Epithelial cell of proximal tubule (primary cell): ENCODE results near the gene PXK. TPM values are rescaled to one million over a fixed set of nuclear protein-coding genes. Genes with fewer than 3 reads are reported as not detected.
"Not testable (repeated sequence)": the region's sequence is repeated elsewhere in the genome, so short reads cannot be mapped to it uniquely, and the experiment has no call there.

Source experiments
- DNase-seq: peaks from one replicate; pipeline ENCODE4 v3.0.0-alpha.2; 2011; ENCODE audit warnings: low read depth
- H3K4me3 ChIP-seq: 2 replicates; pipeline ENCODE4 v1.5.1; 2011; ENCODE audit warnings: low read depth, mild to moderate bottlenecking, low read length
- total RNA-seq: library from RNA; depleted of rRNA; stranded (reverse); fragments of >200 nt; gene quantifications from 2 replicates; pipeline ENCODE4 v1.2.3, GENCODE V29; 2015
- TF ChIP-seq, protein P1 (sequence below): conservative IDR thresholded peaks from 2 replicates; pipeline ENCODE4 v1.5.1; 2012; ENCODE audit warnings: low read depth, mild to moderate bottlenecking, low read length

The PXK gene
- total RNA-seq, 1 donor from 2014 or later: 10.1 TPM

DNA sequence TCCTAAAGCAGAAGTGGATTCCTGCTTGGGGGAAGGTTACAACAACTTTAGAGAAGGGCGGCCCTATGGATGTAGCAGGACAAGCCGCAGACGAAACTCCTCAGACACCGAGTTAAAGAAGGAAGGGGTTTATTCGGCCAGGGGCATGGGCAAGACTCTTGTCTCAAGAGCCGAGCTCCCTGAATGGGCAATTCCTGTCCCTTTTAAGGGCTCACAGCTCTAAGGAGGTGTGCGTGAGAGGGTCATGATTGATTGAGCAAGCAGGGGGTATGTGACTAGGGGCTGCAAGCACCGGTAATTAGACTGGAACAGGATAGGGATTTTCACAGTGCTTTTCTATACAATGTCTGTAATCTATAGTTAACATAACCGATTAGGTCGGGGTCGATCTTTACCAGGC is 101.8 kb downstream of the PXK start:
- TF ChIP-seq, protein P1, sequence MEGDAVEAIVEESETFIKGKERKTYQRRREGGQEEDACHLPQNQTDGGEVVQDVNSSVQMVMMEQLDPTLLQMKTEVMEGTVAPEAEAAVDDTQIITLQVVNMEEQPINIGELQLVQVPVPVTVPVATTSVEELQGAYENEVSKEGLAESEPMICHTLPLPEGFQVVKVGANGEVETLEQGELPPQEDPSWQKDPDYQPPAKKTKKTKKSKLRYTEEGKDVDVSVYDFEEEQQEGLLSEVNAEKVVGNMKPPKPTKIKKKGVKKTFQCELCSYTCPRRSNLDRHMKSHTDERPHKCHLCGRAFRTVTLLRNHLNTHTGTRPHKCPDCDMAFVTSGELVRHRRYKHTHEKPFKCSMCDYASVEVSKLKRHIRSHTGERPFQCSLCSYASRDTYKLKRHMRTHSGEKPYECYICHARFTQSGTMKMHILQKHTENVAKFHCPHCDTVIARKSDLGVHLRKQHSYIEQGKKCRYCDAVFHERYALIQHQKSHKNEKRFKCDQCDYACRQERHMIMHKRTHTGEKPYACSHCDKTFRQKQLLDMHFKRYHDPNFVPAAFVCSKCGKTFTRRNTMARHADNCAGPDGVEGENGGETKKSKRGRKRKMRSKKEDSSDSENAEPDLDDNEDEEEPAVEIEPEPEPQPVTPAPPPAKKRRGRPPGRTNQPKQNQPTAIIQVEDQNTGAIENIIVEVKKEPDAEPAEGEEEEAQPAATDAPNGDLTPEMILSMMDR: no peak
- H3K4me3 ChIP-seq: no peak overlapping the region
- DNase-seq: no peak

DNA sequence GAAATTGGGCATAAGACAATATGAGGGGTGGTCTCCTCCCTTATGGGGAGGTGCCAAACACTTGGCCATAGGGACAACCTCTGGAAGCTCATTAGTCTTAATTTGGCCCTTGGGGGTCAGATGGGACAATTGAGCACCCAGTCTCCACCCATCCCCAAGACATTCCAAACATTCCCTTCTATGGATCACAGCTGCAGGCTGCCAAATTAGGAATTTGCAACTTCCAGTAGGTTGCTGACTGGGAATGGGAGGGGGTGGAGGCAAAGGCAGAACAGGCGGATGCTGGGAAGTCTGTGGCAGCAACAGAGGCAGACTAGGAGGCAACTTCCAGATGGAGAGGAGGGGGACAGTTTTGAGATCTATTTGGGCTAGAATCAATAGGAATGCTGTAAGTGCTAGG is 102.3 kb downstream of the PXK start:
- TF ChIP-seq, protein P1: no peak
- DNase-seq: no peak

DNA sequence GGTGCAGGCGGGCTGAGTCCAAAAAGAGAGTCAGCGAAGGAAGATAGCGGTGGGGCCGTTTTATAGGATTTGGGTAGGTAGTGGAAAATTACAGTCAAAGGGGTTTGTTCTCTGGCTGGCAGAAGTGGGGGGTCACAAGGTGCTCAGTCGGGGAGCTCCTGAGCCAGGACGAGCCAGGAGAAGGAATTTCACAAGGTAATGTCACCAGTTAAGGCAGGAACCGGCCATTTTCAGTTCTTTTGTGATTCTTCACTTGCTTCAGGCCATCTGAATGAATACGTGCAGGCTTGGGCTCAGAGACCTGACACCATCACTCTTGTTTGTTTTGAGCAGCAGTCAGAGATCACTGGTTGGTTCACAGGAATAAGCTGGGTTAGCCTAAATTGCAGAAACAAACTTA is 104.6 kb downstream of the PXK start:
- DNase-seq, H3K4me3 ChIP-seq: not testable (repeated sequence)

More for the DNA sequence above, 102.3 kb downstream of the PXK start:
- H3K4me3 ChIP-seq: no peak overlapping the region

DNA sequence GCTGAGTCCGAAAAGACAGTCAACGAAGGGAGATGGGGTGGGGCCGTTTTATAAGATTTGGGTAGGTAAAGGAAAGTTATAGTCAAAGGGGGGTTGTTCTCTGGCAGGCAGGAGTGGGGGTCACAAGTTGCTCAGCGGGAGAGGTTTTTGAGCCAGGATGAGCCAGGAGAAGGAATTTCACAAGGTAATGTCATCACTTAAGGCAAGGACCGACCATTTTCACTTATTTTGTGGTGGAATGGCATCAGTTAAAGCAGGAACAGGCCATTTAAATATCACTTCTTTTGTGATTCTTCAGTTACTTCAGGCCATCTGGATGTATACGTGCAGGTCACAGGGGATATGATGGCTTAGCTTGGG is 108.3 kb downstream of the PXK start:
- not testable (repeated sequence) for DNase-seq, H3K4me3 ChIP-seq

DNA sequence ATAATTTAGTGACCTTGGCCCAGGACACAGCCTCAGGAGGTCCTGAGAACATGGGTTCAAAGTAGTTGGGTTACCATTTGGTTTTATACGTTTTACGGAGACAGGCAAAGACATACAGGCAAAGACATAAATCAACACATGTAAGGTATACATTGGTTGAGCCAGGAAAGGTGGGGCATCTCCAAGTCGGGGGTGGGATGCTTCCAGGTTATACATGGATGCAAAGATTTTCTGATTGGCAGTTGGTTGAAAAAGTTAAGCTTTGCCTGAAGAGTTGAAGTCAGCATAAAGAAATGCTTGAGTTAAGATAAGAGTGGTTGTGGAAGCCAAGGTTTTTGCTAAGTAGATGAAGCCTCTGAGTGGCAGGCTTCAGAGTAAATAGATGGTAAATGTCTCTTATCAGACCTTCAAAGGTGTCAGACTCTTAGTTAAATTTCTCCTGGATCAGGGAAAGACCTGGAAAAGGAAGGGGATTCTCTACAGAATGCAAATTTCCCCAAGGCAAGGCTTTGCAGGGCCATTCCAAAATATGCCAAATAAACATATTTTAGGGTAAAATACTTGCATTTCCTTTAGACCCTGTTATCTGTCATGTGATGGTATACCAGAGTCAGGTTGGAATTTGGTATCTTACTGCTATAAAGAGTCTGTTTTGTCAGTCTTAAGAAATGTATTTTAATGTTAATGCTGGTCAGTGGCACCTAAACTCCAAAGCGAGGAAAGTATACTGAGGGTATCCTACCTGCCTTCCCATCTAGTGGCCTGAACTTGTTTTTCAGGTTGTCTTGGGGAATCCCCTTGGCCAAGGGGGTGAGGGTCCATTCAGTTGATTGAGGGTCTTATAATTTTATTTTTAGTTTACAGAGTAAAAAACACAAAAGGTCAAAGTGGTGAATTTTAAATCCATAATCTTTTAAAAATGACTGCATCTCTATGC is 109.1 kb downstream of the PXK start:
- no peak overlapping the region for H3K4me3 ChIP-seq
- no peak for DNase-seq
- TF ChIP-seq, protein P1: no peak

DNA sequence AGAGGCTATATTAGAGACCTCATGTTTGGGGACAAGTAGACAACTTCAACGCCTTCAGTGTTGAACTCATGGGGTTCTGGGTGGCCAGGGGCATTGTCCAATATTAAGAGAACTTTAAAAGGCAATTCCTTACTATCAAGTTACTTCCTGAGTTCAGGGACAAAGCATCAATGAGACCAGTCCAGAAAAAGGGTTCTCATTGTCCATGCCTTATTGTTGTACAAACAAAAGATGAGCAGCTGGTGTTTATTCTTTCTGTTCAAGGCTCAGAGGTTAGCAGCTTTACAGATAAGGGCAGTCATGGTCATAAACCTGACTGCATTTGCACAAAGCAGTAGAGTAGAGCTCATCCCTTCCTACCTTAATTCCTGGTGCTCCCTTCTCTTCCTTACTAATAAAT is 119.5 kb downstream of the PXK start:
- no peak overlapping the region for H3K4me3 ChIP-seq
- DNase-seq: no peak
- TF ChIP-seq, protein P1: no peak

DNA sequence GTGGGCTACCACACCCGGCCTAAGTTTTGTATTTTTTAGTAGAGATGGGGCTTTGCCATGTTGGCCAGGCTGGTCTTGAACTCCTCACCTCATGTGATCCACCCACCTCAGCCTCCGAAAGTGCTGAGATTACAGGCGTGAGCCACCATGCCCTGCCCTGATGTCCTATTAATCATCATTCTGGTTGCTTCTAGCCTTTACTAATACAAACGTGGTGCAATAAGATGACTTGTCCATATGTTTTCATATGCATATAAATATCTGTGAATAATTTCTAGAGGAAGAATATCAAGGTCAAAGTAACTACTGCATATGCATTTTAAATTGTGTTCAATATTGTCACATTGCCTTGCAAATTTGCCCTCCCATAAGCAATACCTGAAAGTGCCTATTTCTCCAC is 126.5 kb downstream of the PXK start:
- H3K4me3 ChIP-seq: no peak overlapping the region
- no peak for DNase-seq
- TF ChIP-seq, protein P1: no peak

DNA sequence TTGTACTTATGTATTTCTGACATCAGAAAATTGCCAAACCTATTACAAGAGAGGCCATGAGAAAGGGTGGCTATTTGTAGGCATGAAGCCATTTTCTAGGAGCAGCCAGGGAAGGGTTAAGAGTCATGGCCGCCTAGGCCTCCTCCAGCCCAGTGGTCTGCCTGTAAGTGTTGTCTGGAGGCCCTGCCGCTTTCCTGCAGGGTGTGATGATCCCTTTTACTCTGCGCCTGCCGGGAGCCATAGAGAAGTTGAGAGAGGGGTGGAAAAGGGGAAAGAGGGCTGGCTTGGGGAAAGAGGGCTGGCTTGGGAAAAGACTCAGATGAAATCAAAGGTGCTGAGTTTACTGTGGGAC is 130.1 kb downstream of the PXK start:
- DNase-seq: no peak
- no peak overlapping the region for H3K4me3 ChIP-seq
- TF ChIP-seq, protein P1: no peak
